A673 (cell line): Measurements from ENCODE around the gene PDE4B.

ENCODE experiments used
- EZH2 ChIP-seq: fragments of 200-600 bp; sonication (generic); IDR thresholded peaks from 2 replicates; pipeline ENCODE4 v1.6.1; 2017; ENCODE audit warnings: borderline replicate concordance, low read depth, mild to moderate bottlenecking, mixed read lengths, antibody characterized with exemption, low read length; ENCODE audit not compliant: poor library complexity, severe bottlenecking
- TF ChIP-seq, protein P1 (sequence below): fragments of 300-800, 200-600 bp; sonication (generic); conservative IDR thresholded peaks from 2 replicates; pipeline ENCODE4 v1.5.1; 2017; ENCODE audit warnings: low read depth, mild to moderate bottlenecking, antibody characterized with exemption, low read length, moderate library complexity, mixed read lengths

- TF ChIP-seq, protein P1, sequence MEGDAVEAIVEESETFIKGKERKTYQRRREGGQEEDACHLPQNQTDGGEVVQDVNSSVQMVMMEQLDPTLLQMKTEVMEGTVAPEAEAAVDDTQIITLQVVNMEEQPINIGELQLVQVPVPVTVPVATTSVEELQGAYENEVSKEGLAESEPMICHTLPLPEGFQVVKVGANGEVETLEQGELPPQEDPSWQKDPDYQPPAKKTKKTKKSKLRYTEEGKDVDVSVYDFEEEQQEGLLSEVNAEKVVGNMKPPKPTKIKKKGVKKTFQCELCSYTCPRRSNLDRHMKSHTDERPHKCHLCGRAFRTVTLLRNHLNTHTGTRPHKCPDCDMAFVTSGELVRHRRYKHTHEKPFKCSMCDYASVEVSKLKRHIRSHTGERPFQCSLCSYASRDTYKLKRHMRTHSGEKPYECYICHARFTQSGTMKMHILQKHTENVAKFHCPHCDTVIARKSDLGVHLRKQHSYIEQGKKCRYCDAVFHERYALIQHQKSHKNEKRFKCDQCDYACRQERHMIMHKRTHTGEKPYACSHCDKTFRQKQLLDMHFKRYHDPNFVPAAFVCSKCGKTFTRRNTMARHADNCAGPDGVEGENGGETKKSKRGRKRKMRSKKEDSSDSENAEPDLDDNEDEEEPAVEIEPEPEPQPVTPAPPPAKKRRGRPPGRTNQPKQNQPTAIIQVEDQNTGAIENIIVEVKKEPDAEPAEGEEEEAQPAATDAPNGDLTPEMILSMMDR: no peak
- TF ChIP-seq EZH2: no peak
Observed at GRCh38 chr1:66281808-66282207, 489.1 kb downstream of the PDE4B start.
